GM21786 (cell line): ENCODE results near the gene AFF2.

Experiments
- ATAC-seq: cut with Tn5 transposase; IDR thresholded peaks from one replicate; pipeline ENCODE4 v1.9.1; 2021; ENCODE audit not compliant: unreplicated experiment

Gene AFF2

GRCh38 chrX:148815218-148815961 is 315.0 kb downstream of the AFF2 start:
- no peak for ATAC-seq

GRCh38 chrX:148823986-148824385 is 323.6 kb downstream of the AFF2 start:
- ATAC-seq: no peak

- no peak for ATAC-seq
These were observed 325.3 kb downstream of the AFF2 start for GRCh38 chrX:148825696-148826095.

GRCh38 chrX:148836741-148837140 is 336.3 kb downstream of the AFF2 start:
- ATAC-seq: no peak

GRCh38 chrX:148850631-148851030 is 350.2 kb downstream of the AFF2 start:
- ATAC-seq: no peak

- no peak for ATAC-seq
These were observed 353.9 kb downstream of the AFF2 start for GRCh38 chrX:148854306-148854705.

GRCh38 chrX:148856505-148856904 is 356.1 kb downstream of the AFF2 start:
- no peak for ATAC-seq

- ATAC-seq: no peak
These were observed 365.1 kb downstream of the AFF2 start for GRCh38 chrX:148865277-148866210.

- ATAC-seq: no peak
These were observed 367.2 kb downstream of the AFF2 start for GRCh38 chrX:148867596-148867995.

GRCh38 chrX:148871422-148872160 is 371.2 kb downstream of the AFF2 start:
- no peak for ATAC-seq

GRCh38 chrX:148872161-148872535 is 371.7 kb downstream of the AFF2 start:
- no peak for ATAC-seq

- ATAC-seq: no peak
These were observed 372.5 kb downstream of the AFF2 start for GRCh38 chrX:148872881-148873280.

- ATAC-seq: no peak
These were observed 374.3 kb downstream of the AFF2 start for GRCh38 chrX:148874636-148875246.

- no peak for ATAC-seq
These were observed 378.0 kb downstream of the AFF2 start for GRCh38 chrX:148878371-148878770.

GRCh38 chrX:148885203-148885602 is 384.8 kb downstream of the AFF2 start:
- no peak for ATAC-seq

GRCh38 chrX:148893395-148893794 is 393.0 kb downstream of the AFF2 start:
- no peak for ATAC-seq

GRCh38 chrX:148902581-148902980 is 402.2 kb downstream of the AFF2 start:
- no peak for ATAC-seq

GRCh38 chrX:148903176-148903575 is 402.8 kb downstream of the AFF2 start:
- no peak for ATAC-seq

GRCh38 chrX:148904421-148905111 is 404.1 kb downstream of the AFF2 start:
- ATAC-seq: no peak

- ATAC-seq: no peak
These were observed 405.0 kb downstream of the AFF2 start for GRCh38 chrX:148905400-148905799.
